ENCODE measurements around the gene GRB2.

DNA sequence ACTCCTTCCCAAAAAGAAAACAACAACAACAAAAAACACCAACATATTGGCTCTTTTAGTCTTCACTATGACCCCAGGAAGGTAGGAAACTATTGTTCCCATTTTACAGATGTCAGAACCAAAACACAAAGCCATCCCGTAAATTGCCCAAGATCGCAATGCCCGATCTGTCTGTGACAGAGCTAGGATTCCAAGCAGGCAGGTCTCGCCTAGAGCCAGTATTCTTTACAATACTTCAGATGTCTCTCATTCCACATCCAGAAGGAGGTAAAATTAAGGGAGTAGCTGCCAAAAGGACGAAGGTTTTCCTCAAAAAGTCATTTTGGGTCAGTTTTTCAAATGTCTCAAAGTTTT is 21.7 kb downstream of the GRB2 start:
- TF ChIP-seq, protein P1, sequence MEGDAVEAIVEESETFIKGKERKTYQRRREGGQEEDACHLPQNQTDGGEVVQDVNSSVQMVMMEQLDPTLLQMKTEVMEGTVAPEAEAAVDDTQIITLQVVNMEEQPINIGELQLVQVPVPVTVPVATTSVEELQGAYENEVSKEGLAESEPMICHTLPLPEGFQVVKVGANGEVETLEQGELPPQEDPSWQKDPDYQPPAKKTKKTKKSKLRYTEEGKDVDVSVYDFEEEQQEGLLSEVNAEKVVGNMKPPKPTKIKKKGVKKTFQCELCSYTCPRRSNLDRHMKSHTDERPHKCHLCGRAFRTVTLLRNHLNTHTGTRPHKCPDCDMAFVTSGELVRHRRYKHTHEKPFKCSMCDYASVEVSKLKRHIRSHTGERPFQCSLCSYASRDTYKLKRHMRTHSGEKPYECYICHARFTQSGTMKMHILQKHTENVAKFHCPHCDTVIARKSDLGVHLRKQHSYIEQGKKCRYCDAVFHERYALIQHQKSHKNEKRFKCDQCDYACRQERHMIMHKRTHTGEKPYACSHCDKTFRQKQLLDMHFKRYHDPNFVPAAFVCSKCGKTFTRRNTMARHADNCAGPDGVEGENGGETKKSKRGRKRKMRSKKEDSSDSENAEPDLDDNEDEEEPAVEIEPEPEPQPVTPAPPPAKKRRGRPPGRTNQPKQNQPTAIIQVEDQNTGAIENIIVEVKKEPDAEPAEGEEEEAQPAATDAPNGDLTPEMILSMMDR (IDR thresholded peaks at IDR 0.05): no peak
- no peak for TF ChIP-seq POLR2A (IDR thresholded peaks at IDR 0.05)
- no peak for TF ChIP-seq POLR2AphosphoS5 (IDR thresholded peaks at IDR 0.05)
